ENCODE measurements around the gene VSIG1. TPM values are rescaled to one million over a fixed set of nuclear protein-coding genes. Genes with fewer than 3 reads are reported as not detected.

The VSIG1 gene
- total RNA-seq (2014; rRNA removed; shearing (Covaris generic); ENCODE audit: low replicate concordance): not detected in 2 replicates

DNA sequence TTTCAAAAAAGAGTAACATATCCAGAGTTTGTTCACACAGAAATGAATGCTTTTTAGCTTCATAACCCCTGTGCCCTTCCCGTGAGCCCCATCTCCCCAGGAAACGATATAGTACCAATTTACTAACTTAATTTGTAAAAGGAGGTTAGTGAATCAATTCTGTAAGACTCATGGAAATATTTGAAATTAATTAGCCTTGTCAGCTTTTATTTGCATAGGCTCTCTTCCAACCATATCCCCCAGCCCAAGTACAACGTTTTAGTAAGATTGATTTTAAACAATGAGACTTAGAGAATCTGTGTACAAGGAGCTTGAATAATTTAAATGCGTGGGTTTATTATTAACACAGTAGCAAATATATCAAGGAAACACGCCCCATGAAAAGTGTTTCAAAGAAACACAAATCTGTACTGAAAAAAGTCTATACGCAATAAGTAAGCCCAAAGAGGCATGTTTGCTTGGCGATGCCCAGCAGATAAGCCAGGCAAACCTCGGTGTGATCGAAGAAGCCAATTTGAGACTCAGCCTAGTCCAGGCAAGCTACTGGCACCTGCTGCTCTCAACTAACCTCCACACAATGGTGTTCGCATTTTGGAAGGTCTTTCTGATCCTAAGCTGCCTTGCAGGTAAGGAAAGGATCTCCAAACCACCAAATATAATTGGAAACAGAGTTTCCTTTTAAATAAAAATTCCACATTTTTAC lies at the start of gene VSIG1:
Gene VSIG1 (plus strand): TSS at position 512 of the 703 bp plus-strand sequence. CDS start 66 bp downstream, at position 578.
- Histone ChIP-seq H3K36me3 (no peaks in the 10 kb centered on the region), H3K27me3 (no peaks in the 10 kb centered on the region), H3K9me3 (no peaks in the 10 kb centered on the region), H3K4me3 (no peak within 1 kb of the TSS)
- DNase-seq: no peak

DNA sequence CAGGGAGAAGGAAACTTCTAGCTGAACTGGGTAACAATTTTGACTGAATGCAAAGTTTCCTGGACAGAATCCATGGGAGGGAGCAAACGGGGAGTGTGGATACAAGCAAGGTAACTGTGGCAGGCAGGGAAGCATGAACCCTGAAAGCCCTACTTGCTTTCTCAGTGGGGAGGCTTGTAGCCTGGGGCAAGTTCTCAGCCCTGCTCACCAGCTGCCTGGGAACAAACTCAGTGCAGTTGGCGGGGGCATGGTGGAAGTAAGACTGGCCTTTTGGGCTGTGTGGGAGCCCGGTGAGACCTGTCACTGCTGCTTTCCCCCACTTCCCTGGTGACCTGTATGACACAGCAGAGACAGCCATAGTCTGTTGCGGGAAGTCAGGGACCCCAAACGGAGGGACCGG lies 48.7 kb upstream of the VSIG1 start:
- no peak overlapping the region for H3K4me3 ChIP-seq
- no peaks in the 10 kb centered on the region for H3K36me3 ChIP-seq
- H3K27me3 ChIP-seq: no peaks in the 10 kb centered on the region
- DNase-seq: no peak
- no peaks in the 10 kb centered on the region for H3K9me3 ChIP-seq

DNA sequence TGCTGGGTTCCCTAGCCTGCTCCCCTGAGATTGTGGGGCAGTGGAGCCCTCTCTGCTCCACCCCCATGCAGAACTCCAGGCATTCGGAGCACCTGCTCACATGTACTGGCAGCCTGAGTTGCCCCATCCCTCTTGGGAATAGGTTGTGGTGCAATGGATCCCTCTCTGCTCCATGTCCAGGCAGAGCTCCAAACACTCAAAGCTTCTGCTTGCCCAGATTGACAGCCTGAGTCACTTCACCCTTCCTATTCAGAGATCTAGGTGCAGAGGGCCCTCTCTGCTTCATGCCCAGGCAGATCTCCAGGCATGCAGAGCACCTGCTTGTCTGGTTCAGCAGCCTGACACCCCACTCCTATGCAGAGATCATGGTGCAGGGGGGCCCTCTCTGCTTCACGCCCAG lies 44.1 kb upstream of the VSIG1 start:
- Histone ChIP-seq H3K36me3 (no peaks in the 10 kb centered on the region), H3K9me3 (no peaks in the 10 kb centered on the region), H3K4me3 (no peak overlapping the region), H3K27me3 (no peaks in the 10 kb centered on the region)
- no peak for DNase-seq

DNA sequence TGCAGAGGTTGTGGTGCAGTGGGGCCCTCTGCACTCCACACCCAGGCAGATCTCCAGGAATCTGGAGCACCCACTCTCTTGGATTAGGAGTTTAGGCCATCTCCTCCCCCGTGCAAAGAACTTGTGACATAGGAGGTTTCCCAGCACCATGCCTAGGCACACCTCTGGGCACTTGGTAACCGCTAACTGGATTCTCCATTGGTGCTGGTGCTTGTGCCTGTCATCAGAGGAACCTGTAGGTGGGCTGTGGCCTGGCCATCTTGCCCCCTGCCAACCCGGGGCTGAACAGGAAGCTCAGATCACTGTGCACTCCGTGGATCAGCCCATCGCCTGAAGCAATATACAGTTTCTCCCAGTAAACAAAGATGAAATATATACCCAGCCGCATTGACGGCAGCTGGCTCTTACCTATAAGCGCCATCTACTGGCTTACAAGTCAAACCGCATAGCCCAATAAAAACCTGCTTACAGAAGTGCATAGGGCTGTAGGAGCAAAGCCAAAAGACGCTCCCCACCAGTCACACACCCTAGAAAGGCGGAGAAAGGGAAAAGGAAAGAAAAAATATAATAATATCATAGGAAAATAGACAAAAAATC lies 43.5 kb upstream of the VSIG1 start:
- Histone ChIP-seq H3K9me3 (no peaks in the 10 kb centered on the region), H3K36me3 (no peaks in the 10 kb centered on the region), H3K27me3 (no peaks in the 10 kb centered on the region), H3K4me3 (no peak overlapping the region)
- no peak for DNase-seq

DNA sequence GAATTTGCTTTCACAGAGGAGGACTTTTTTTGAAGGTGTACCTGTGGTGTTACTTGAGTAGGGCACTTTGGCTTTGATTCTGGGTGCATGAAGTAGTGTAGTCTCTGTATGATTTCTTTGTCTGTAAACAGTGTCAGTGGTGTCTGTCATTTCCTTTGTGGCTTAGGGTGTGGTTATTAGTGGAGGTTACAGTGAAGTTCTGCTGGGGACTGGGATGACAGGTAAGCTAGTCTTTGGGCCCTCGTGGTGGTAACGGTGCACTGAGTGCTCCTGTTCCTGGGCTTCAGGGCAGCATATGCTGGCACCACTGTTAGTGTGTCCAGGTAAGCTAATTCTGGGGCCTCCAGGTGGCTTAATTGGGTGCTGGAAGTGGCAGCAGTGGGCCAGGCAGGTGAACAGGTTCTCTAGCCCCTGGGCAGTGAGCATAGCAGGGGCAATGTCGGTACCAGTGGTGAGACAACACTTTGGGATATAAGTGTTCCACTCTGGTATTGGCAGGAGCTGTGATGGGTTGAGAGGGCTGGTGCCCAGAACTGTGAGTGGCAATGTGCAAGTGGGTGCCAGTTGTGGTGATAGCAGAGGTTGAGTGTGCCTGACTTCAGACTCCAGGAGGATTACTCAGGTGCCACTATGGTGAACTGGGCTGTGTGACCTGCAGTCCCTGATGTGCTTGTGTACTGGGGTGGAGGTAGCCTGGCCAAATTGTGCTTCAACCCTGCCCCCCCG lies 26.0 kb upstream of the VSIG1 start:
- H3K27me3 ChIP-seq: no peaks in the 10 kb centered on the region
- no peaks in the 10 kb centered on the region for H3K9me3 ChIP-seq
- no peaks in the 10 kb centered on the region for H3K36me3 ChIP-seq
- no peak for DNase-seq
- no peak overlapping the region for H3K4me3 ChIP-seq

DNA sequence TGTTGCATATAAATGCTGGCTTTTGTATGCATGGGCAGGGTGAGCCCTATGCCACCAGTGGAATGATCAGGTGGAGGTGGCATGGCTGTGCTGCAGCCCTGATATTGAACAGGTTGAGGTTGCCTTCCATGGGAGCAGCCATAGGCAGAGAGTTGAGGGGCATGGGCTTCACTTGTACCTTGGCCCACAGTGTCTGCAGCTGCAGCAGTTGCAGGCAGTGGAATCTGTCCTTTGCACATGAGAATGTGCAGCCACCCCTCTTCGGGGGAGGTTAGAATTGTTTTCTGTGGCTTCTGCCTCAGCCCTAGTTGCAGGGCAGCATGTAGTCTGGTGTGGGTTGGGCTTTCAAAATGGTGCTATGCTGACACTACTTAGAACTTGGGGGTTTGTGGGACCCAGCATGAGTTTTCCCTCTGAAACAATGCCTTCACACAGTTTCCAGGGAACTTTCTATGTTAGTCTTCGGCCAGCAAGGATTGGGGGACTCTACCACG lies 25.4 kb upstream of the VSIG1 start:
- no peak for DNase-seq
- Histone ChIP-seq H3K4me3 (no peak overlapping the region), H3K27me3 (no peaks in the 10 kb centered on the region), H3K36me3 (no peaks in the 10 kb centered on the region), H3K9me3 (no peaks in the 10 kb centered on the region)

DNA sequence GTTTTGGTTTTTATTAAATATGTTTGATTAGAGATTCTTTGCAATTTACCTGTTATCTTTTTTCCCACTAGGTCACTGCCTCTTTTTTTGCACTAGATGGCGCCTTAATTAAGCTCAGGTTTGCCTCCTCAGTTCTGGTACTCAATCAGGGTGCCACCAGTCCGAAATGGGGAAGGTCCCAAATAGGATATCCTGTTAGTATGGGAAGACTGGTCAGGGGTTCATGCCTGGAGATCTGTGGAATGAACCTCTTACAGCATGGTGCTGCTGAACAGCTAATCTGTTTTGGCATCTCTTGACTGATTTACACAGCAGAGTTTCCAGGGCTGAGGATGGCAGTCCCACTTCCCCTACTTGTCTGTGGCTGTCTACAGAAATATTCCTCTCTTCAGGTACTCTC lies 24.2 kb upstream of the VSIG1 start:
- Histone ChIP-seq H3K36me3 (no peaks in the 10 kb centered on the region), H3K9me3 (no peaks in the 10 kb centered on the region), H3K27me3 (no peaks in the 10 kb centered on the region), H3K4me3 (no peak overlapping the region)
- no peak for DNase-seq

DNA sequence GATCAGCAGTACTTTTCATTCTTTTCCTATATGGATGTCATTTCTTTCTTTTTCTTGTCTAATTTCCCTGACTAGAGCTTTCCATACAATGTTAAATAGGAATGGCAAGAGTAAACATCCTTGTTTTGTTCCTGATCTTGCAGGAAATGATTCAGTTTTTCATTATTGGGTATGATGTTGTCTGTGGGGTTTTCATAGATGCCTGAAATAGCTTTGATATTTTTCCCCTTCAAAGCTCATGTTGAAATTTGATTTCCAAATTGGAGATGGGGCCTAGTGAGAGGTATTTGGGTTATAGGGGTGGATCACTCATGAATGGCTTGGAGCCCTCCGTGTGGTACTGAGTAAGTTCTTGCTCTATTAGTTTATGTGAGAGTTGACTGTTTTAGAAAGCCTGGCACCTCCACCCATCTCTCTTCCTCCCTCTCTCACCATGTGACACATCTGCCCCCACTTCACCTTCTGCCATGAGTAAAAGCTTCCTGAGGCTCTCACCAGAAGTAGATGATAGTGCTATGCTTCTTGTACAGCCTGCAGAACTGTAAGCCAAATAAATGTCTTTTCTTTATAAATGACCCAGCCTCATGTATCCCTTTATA lies 22.3 kb upstream of the VSIG1 start:
- no peaks in the 10 kb centered on the region for H3K27me3 ChIP-seq
- no peaks in the 10 kb centered on the region for H3K36me3 ChIP-seq
- DNase-seq: no peak
- no peak overlapping the region for H3K4me3 ChIP-seq
- no peaks in the 10 kb centered on the region for H3K9me3 ChIP-seq

DNA sequence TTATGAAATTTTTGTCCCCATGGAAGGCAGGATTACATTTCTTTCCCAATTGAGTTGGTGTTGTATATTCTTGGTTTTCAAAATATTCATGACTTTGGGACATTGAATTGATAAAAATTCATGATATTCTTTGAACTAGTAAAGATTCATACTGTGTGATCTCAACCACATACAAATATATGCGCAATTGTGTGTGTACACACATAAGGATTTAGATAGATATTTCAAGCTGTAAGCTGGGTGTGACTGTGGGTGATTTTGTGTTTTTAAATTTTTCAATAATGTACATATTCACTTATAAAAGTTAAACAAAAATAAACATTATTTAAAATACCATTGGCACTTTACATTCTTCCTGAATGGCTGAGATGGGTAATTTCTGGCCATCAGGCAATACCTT lies 19.5 kb upstream of the VSIG1 start:
- DNase-seq: no peak
- Histone ChIP-seq H3K27me3 (no peaks in the 10 kb centered on the region), H3K36me3 (no peaks in the 10 kb centered on the region), H3K9me3 (no peaks in the 10 kb centered on the region), H3K4me3 (no peak overlapping the region)

DNA sequence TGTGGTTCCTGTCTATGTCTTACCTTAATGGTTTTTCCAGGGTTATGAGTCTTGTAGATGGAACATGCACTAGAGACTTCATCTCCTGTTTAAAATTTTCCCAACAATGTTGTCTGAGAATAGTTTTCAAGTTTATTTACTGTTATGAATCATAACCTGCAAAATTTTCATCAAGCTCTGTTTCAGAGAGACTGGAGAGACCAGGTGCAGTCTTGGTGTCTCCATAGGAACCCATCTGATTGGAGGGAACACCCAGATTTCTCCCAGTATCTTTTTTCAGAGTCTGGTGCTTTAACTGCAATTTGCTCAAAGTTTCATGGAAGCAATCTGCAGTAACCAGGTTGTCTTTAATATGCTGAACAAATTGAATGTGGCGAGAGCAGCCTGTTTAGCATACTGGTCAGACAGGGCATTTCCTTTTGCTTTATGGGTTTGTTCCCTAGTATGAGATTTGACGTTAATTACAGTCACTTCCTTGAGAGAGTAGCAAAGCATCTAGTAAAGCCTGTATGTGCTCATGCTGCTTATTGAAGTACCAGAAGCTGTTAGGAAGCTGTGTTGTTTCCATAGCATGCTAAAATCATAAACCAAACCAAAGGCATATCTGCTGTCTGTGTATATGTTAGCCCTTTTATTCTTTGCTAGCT lies 18.8 kb upstream of the VSIG1 start:
- Histone ChIP-seq H3K4me3 (no peak overlapping the region), H3K27me3 (no peaks in the 10 kb centered on the region), H3K9me3 (no peaks in the 10 kb centered on the region), H3K36me3 (no peaks in the 10 kb centered on the region)
- DNase-seq: no peak

DNA sequence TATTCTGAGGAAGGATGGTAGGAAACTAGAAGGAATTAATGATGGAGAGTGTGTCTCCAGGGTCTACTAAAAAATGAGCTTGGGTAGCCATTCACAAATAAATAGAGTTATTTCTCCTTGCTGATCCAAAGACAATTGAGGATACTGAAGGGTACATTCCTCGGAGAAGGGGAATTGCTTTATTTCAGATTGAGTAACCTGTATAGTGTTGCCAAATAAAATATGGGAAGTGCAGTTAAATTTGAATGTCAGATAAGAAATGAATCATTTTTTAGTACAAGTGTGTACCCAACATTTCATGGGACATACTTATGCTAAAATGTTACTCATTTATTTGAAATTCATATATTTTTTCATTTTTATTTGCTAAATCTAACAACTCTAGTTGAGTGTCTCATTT lies 16.0 kb upstream of the VSIG1 start:
- no peak overlapping the region for H3K4me3 ChIP-seq
- no peaks in the 10 kb centered on the region for H3K9me3 ChIP-seq
- no peak for DNase-seq
- no peaks in the 10 kb centered on the region for H3K27me3 ChIP-seq
- H3K36me3 ChIP-seq: no peaks in the 10 kb centered on the region

DNA sequence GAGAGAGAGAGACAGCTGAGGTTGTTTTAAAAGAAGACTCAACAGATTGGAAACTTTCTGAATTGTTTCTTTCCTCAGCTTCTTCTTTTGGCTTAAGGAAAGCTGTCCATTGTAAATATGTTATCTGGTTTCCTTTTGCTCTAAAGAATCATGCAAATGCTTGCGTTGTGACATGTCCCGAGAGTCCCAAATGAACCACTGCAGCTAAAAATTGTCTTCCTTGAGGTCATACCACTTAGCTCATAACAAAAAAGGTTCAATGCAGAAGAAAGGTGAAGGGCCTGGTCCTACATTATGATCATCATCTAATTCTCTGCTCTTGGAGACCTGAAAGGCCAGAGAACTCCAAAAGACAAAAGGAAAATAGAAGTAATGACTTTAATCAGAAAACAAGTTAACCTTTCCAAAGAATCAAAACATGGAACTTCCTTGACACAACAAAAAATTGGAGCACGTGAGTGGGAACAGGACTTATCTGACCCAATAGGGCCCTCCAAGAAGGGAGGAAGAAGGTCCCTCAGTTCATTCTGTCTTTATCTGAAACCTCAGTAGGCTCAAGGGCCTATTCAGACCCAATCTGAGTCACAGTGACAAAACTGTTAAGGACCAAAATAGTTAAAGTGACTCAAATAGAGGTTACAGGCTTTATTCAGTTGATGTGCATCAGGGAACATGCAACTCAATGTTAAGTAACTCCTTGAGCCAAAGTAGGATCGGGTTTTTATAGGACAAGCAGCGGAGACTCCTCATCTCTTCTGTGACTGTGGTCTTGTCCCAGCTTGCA lies 14.7 kb upstream of the VSIG1 start:
- Histone ChIP-seq H3K4me3 (no peak overlapping the region), H3K9me3 (no peaks in the 10 kb centered on the region), H3K27me3 (no peaks in the 10 kb centered on the region), H3K36me3 (no peaks in the 10 kb centered on the region)
- no peak for DNase-seq

DNA sequence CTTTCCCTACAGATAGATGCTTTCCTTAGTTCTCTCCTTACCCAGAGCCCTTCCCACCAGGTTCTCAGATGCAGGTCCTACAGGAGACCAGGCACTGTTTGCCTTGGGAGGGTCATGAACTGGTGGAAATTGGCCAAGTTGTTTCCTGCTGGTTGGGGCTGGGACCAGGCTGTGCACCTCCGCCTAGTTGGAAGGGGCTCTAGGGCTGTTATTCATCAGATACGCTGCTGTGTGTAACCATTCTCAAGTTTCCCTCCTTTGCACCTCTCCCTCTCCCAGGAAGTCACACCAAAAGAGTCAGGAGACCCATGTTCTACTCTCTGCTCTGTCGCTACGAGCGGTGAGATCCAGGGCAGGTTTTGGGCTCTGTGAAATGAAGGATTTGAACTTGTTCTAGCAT lies 11.9 kb upstream of the VSIG1 start:
- Histone ChIP-seq H3K36me3 (no peaks in the 10 kb centered on the region), H3K9me3 (no peaks in the 10 kb centered on the region), H3K4me3 (no peak overlapping the region), H3K27me3 (no peaks in the 10 kb centered on the region)
- DNase-seq: no peak

DNA sequence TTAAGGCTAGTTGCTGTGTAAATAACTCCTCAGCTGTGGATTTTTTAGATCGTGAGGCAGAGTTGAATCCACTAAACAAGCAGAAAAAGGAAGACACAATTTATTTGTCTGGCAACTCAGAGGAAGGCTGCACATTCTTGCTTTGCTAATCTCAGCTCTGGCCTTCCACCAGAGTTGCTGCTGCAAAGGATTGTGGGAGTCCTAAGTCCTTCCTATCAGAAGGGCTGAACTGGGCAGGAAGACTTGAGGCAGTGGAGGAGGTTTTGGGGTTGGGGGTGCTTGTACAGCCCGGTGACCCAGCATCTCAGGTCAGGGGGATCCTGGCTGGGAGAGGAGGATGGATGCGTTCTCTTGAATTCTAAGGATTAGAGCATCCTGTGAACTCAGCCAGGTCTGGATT lies 11.0 kb upstream of the VSIG1 start:
- no peaks in the 10 kb centered on the region for H3K27me3 ChIP-seq
- H3K36me3 ChIP-seq: no peaks in the 10 kb centered on the region
- no peaks in the 10 kb centered on the region for H3K9me3 ChIP-seq
- DNase-seq: no peak
- no peak overlapping the region for H3K4me3 ChIP-seq

DNA sequence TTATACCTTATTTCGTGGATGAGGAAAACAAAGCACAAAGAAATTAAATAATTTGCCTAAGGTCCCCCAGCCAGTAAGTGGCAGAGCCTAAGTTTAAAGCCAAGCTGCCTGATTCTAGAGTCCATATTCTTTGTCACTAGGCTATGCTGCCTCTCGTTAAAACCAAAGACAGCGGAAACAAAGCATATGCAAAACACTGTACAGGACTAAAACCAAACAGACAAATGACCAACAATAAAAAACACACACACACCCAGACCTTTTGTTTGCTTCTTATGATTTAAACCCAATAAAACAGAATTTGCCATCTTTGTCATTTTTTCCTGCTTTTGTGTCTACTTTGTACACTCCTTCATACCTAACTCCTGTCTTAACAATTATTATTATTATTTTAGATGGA lies 10.1 kb upstream of the VSIG1 start:
- Histone ChIP-seq H3K27me3 (no peaks in the 10 kb centered on the region), H3K36me3 (no peaks in the 10 kb centered on the region), H3K9me3 (no peaks in the 10 kb centered on the region), H3K4me3 (no peak overlapping the region)
- no peak for DNase-seq

DNA sequence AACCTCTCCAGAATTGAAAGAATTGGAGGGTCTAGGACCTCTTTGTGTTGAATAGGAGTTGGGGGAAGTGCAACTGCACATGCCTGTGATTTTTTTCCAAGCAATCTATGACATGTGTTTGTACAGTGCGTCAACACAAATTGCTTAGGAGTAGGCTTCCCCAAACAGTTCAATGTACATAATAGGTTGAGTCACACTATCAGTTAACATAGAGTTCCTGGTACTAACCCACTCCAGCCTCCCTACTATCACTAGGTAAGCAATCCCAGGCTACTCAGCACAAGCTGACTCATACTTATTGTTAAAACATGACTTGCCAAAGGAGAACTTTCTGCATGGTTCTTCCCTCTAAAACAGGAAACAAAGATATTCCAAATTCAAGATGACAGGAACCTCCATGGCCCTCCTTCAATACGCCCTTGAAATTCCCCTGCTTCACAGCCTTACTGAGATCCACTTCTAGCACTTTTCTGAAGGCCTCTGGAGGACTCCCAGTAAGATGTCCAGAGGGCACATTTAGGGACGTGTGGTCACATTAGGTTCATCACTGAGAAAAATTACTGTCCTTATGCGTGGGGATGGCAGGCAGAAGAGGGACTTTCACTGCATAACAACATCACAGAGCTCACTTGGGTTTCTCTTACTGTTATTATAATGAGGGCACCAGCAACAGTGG lies 8.4 kb upstream of the VSIG1 start:
- Histone ChIP-seq H3K9me3 (no peaks in the 10 kb centered on the region), H3K36me3 (no peaks in the 10 kb centered on the region)
- peak; percentile 2 for DNase-seq

More for the DNA sequence above, 8.4 kb upstream of the VSIG1 start:
- no peaks in the 10 kb centered on the region for H3K27me3 ChIP-seq
- no peak overlapping the region for H3K4me3 ChIP-seq
